SW 1271 (cell line): ENCODE results near the gene ARMC10.
"Not testable (repeated sequence)": the region's sequence is repeated elsewhere in the genome, so short reads cannot be mapped to it uniquely, and the experiment has no call there.

Source experiments
- DNase-seq, 2 experiments: peaks; one replicate each; lab custom pipeline; 2025; lab: John Stamatoyannopoulos, UW

ARMC10 gene

DNA sequence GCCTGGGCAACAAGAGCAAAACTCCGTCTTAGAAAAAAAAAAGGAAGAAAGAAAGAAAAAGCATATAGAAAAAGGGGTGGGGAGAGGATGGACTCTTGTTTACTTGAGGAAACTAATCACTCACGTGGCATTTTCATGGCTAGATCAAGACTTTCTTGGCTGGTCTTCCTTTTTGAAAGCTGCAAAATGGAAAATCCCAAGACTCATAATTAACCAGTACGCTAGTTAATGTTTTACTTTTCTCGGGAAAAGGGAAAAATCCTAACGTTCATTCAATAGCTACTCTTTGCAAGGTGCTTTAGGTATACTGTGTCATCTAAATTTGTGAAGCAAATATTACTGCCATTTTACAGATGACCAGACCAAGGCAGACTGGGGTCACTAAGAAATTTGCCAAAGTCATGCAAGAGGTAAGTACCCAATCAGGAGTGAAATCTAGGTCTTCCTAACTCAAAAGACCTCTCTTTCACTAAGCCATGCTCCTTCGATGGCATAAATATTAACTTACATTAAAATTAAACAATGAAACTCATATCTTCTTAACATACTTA is 49.6 kb downstream of the ARMC10 start:
- no peak for DNase-seq

DNA sequence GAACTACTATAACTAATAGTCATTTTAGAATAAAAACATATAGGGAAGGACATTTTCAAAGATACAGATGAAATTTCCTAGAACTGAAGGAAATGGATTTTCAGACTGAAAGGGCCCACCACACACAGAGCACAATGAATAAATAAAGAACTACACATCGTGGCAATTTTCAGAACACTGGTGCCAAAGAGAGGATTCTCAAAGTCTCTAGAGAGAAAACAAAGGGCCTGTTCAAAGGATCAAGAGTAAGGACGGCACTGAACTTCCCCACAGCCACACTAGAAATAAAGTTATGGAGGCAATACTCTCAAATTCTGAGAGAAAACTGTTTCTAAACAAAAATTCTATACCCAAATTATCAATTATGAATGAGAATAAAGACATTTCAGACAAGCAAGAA is 52.1 kb downstream of the ARMC10 start:
- DNase-seq, result no peak

DNA sequence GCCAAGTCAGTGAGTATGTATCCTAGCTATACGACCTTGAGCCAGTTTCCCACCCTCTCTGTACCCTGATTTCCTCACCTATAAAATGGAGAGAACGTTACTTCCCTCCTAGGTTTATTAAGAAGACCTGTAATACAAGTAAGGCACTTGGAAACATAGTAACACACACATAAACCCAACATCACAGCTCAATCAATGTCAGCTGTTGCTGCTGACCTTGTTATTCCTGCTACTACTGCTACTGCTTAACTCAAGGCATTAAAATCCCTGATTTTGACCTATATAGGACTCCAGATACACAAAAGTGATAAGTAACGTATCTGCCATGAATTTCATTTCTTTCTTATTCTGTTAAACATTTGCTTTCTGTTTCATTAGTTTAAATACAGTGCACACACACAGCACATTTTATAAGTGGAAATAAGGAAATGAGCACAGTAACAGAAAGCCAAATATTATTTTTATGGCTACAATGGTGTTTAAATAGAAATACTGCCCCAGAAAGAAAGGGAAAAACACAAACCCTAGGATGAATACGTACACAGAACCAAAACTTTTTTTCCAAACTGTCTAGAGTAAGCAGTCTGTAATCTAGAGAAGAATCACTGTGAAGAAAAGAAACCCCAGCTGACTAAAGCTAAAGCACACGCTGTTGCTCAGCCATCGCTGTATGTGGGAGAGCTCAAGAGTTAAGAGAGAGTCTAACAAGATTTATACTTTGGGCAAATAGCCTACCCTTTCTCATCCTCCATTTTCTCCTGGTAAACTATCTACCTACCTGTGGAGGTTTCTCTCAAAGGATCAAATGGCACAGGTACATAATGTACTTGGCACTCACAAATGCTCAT is 55.0 kb downstream of the ARMC10 start:
- DNase-seq, result no peak

DNA sequence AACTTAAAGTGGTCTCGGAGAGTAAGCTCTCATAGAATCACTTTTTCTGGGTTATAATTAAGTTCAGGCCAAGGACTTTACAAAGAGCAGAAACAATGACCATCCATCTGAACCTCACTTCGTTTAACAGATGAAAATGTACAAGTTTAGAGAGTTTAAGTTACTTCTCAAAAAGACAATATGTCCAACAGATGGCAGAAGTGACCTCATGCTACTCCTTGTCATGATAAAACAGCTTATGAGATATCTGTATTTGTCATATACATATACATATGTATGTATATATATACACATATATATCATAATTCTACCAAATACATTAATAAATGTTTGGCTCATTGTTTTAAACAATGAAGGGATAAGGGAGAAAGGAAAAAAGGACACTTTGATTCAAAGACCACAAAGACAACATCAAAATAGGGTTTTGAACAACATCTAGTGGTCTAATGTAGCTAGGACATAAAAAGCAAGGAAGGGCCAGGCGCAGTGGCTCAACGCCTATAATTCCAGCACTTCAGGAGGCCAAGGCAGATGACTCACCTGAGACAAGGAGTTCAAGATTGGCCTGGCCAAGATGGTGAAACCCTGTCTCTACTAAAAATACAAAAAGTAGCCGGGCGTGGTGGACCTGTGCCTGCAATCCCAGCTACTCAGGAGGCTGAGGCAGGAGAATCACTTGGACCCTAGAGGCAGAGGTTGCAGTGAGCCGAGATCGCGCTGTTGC is 56.1 kb downstream of the ARMC10 start:
- no peak for DNase-seq

DNA sequence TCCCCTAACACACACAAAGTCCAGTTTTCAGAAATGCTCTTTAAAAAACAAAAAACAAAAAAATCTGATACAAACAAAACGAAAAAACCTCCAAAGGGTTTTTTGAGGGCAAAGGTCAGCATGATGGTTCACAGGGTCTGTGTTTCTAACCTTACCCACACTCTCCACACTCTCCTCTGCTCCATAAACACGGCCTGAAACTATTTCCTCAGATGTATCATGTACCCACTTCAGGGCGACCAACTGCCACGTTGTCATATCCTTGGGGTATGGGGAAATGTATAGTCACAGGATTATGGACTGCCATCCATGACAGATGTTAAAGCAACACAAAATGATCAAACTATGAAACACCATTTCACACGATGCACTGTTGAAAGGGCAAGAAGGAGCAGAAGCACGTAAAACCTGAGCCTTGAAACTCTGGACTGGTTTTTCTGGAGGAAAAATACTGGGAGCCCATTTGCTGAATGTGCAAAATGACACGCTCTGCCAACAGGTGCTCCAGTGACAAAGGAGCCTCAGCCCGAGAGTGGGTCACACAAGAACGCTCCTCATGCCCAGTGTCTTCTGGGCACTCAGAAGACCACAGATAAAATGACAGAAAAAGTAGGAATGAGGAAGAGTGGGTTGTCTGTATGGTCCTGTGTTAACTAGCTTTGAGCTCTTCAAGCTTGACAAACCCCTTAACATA is 58.2 kb downstream of the ARMC10 start:
- no peak for DNase-seq

DNA sequence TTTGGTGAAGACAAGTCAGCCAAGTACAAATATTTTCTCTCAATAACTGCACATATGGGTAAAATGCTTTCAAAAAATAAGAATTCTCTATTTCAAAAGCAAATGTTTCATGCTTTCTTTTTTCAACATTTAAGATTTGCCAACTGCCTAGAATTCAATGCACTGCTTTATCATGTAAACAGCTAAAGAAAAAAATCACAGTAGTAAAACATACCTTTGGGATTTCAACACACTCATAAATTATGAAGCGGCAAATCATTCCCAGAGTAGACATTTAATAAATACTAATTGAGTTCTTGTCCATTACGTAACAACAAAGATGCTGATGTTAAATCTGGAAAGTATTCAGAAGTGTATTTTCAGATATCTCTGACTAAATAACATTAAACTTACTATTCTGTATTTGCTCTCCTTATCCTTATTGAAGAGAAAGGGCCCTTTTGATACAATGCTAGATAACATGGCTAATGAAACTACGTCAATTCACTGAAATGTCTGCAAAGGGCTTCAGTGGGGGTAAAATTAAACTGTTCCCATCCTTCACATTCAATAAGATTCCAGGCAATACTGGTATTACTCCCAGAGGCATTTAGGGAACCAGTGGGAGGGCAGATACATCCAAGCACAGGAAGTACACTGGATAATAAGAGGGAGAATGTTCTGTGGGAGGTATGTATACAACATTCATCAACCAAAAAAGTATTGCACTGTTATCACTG is 60.1 kb downstream of the ARMC10 start:
- no peak for DNase-seq

DNA sequence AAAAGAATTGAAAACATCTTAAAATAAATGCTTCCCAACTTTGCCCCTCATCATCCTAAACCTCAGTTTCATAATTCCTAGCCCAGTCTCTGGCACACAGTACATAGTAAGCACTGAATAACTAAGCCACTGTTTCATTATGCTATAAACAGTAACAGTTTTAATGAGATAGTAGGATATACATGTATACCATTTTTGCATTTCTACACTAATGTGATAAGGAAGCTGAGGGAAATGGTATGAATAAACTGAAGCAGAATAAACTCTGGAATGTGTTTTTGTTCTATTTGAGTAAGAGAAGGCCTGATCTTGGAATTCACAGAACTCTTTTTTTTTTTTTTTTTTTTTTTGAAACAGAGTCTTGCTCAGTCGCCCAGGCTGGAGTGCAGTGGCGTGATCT is 65.1 kb downstream of the ARMC10 start:
- no peak for DNase-seq

DNA sequence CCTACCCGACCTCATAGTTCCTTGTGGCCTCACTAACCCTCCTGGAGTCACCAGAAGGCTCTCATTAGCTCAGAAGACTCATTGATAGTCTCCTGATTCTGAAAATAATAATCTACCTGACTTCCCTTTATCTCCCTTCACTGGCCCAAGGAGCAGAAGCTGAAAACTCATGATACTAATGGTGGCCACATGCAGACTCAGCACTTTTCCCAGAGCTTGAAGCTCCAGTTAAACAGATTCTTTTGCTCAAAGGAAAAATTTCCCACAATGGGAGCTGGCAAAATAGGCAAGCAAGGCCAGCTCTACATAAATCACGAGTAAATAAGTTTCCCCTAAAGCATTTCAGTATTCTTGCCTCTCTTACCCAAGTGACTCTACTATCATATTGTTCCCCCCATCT is 65.7 kb downstream of the ARMC10 start:
- no peak for DNase-seq

DNA sequence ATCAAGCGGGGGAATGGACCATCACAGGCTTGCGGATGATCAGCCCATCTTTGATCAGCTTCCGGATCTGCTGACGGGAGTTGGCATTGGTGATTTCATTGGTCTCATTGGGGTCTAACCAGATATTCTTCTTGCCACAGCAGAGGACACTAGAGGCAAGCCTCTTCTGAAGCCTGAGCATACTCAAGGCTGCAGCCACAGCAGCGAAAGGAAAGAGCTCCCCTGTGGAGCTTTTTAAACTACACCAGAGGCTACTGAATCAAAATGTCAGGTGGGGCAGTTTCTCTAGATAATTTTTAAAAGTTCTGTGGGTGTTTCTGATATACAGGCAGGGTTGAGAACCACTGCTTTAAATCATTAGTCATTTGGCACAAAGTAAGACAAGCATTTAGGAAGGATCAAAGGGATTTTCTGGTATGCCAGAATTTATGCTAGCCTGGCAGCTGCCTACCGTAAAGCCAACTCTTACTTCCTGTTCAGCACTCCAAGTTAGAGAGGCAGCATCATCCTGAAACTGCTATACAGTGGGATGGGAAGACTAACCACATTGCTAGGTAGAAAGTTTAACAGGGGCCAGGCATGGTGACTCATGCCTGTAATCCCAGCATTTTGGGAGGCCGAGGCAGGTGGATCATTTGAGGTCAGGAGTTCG is 66.9 kb downstream of the ARMC10 start:
- no peak for DNase-seq

DNA sequence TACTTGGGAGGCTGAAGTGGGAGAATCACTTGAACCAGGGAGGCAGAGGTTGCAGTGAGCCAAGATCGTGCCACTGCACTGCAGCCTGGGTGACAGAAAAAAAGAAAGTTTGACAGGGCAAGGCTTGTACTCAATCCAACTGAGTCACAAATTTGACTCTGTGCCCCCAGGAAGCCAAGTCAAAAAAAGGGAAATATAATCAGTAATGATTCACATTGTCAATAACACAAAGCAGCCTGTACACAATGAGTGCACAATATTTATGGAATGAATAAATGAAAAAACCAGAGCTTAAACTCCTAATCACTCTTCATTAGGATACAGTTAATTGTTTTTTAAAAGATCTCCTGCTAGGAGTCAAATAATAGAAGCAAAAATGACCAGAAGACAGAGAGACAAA is 67.6 kb downstream of the ARMC10 start:
- no peak for DNase-seq

DNA sequence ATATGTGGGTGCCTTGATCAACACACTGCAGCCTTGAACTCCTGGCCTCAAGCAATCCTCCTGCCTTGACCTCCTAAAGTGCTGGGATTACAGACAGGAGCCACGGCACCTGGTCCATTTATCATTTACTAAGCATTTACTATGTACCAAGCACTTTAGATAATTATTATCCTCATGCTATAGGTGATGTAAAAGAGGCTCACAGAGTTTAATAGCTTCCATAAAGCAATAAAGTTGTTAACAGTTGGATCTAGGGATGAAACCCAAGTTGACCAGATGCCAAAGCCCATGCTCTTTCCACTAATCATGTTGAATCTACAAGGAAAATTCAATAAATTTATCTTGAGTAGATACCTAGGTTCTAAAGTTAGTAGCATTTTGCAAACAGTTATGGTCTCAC is 68.9 kb downstream of the ARMC10 start:
- no peak for DNase-seq

DNA sequence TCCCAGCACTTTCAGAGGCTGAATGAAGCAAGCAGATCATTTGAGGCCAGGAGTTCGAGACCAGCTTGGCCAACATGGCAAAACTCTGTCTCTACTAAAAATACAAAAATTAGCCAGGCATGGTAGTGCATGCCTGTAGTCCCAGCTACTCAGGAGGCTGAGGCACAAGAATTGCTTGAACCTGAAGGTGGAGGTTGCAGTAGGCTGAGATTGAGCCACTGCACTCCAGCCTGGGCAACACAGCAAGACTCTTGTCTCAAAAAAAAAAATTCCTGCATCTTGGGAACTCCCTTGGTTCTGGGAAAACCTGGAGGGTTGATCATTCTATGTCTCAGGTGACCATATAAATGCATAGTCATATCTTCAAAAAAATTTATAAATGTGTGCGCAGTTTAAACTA is 69.8 kb downstream of the ARMC10 start:
- not testable (repeated sequence) for DNase-seq

DNA sequence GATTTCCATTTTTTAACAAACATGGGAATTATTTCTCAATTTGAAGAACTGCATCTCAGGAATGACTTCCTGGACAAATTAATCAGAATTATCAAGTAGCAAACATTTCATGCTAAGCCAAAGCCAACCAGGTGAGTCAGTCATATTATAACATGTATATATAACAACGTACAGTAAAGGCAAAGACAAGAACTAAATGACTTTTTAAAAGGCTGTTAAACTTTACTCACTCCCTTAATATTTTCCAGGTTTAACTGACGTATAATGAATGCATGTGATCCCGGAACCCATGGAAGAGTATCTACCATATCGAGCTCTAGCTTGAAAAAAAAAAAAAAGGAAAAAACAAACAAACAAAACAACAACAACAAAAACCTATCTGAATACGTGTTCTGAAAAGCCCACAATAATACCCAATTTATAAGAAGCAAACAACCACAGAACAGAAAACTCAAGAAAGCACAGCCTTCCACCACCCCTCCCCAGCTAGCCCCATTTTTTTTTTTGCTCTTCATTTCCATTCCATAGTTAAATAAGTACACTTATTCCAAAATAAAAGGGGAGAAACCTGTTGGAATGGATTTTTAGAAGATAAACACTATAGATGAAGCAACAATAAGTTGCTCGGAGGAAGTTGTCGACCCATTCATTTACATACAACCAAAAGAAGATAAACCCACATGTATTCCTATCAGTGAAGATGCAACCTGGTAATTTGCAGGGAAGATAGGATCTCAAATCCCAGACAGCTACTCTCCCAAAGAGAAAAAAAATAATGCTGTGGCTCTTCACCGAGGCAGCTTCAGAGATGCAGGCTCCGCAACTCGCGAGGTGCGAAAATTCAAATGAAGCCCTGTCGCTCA is 73.4 kb downstream of the ARMC10 start:
- no peak for DNase-seq
